ENCODE data around the gene PRR23C.

PRR23C gene

DNA sequence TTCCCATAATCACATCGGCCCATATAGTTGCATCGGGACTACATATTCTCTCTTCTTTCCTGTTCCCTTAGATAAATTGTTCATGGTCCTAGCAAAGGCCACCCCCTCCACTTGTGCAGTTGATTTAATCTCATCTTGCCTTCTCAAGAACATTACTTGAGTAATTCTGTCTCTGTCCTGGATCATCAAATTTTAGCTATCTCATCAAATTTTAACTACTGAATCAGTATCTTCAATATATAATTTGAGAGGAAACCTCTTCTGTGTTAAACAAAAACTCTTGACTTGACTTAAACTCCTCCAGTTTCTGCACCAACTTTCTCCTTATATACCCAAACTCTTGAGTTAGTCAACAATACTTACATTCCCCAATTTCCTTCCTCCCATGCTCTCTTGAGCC lies 19.7 kb downstream of the PRR23C start:
- in situ Hi-C loops (cut with MboI; ENCODE audit: low pct_unique_long_range_greater_than_20kb, low sequenced_read_pairs, unreplicated experiment) = no loop called here

DNA sequence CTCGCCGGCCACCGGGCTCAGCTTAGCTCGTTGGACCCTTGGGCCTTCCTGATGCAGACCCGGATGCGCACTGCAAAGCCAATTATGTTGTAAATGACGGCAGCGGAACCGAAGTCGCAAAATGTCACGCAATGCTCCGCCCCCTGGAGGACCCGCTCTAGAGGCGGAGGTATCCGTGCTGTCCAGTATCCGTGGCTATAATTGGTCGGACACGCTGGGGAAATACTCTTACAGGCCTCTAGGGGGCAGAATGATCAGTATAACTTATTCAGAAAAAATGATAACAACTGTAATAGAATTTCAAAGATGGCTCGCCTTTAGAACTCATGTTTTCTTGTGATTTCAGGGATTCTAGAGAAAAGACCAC lies 23.8 kb downstream of the PRR23C start, which contains the start of gene PRR23B:
Gene PRR23B (minus strand): TSS at position 59 of the 367 bp plus-strand sequence. CDS start 265 bp downstream, outside the sequence.
- TF ChIP-seq, protein P1, sequence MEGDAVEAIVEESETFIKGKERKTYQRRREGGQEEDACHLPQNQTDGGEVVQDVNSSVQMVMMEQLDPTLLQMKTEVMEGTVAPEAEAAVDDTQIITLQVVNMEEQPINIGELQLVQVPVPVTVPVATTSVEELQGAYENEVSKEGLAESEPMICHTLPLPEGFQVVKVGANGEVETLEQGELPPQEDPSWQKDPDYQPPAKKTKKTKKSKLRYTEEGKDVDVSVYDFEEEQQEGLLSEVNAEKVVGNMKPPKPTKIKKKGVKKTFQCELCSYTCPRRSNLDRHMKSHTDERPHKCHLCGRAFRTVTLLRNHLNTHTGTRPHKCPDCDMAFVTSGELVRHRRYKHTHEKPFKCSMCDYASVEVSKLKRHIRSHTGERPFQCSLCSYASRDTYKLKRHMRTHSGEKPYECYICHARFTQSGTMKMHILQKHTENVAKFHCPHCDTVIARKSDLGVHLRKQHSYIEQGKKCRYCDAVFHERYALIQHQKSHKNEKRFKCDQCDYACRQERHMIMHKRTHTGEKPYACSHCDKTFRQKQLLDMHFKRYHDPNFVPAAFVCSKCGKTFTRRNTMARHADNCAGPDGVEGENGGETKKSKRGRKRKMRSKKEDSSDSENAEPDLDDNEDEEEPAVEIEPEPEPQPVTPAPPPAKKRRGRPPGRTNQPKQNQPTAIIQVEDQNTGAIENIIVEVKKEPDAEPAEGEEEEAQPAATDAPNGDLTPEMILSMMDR (IDR thresholded peaks at IDR 0.05; ENCODE audit: extremely low read depth, insufficient read depth, missing control alignments) = no peak
- in situ Hi-C loops (cut with MboI; ENCODE audit: low pct_unique_long_range_greater_than_20kb, low sequenced_read_pairs, unreplicated experiment) = no loop called here
- DNase-seq (ENCODE audit: low spot score) = no peak

More for the DNA sequence above, 19.7 kb downstream of the PRR23C start:
- no peak for DNase-seq (ENCODE audit: low spot score)
- TF ChIP-seq, protein P1 (IDR thresholded peaks at IDR 0.05; ENCODE audit: extremely low read depth, insufficient read depth, missing control alignments) = no peak

DNA sequence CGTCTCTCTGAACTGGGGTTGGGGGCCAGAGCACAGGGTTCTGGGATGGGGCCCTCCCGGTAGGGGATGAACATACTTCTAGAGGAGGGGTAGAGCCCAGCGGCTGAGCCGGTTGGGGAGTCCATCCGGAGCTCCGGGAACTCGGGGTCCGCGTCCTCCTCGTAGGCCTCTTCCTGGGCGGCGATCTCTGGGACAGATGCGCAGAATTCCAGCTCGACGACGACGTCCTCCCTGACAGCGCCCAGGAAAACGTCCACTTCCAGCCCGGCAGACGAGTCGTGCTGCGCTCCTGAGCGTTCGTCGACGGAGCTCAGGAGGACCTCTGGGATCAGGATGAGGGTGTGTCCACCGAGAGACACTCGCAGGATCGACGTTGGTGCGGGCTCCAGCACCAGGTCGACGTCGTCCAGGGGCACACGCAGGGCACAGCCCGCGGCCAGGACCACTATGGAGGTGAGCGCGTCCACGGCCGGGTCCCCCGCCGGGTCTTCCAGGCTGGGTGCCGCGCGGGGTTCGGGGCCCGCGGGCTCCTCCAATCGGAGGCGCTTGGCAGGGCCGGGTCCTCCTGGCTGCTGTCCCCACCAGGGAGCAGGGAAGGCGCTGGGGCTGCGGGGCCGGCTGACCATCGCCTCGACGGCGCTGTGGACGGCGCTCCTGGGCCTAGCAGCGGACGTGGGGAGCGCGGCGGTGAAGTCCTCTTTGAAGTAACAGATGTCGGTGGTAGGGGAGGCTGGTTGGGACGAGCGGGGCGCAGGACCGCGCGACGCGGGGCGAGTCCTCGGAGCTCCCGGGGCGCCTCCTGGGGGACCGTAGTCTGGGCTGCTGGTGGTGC lies 24.4 kb downstream of the PRR23C start:
- no peak for DNase-seq (ENCODE audit: low spot score)
- TF ChIP-seq, protein P1 (IDR thresholded peaks at IDR 0.05; ENCODE audit: extremely low read depth, insufficient read depth, missing control alignments) = no peak
- in situ Hi-C loops (cut with MboI; ENCODE audit: low pct_unique_long_range_greater_than_20kb, low sequenced_read_pairs, unreplicated experiment) = no loop called here

- TF ChIP-seq, protein P1 (IDR thresholded peaks at IDR 0.05; ENCODE audit: extremely low read depth, insufficient read depth, missing control alignments) = no peak
- in situ Hi-C loops (cut with MboI; ENCODE audit: low pct_unique_long_range_greater_than_20kb, low sequenced_read_pairs, unreplicated experiment) = no loop called here
- DNase-seq (ENCODE audit: low spot score) = no peak
These were observed 28.2 kb downstream of the PRR23C start for GRCh38 chr3:139016430-139017048.

DNA sequence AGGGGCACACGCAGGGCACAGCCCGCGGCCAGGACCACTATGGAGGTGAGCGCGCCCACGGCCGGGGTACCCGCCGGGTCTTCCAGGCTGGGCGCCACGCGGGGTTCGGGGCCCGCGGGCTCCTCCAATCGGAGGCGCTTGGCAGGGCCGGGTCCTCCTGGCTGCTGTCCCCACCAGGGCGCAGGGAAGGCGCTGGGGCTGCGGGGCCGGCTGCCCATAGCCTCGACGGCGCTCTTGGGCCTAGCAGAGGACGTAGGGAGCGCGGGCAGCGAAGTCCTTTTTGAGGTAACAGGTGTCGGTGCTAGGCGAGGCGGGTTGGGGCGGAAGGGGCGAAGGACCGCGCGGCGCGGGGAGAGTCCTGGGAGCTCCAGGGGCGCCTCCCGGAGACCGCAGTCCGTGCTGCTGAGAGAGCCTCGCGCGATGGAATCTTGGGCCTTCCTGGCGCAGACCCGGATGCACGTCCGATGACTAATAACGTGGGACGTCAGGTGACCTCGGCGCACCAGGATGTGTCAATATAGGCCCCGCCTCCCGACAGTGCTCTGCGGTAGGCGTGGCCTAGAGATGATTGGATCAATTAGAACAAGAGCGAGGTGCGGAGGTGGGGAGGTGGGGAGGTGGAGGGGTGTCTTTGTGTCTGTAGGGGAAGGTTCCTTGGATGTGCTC lies 38.5 kb downstream of the PRR23C start, which contains the start of gene PRR23A:
Gene PRR23A (minus strand): TSS at position 218 of the 666 bp plus-strand sequence. CDS start 0 bp downstream, at position 218.
- in situ Hi-C loops (cut with MboI; ENCODE audit: low pct_unique_long_range_greater_than_20kb, low sequenced_read_pairs, unreplicated experiment) = no loop called here

More for the DNA sequence above, 38.5 kb downstream of the PRR23C start, which contains the start of gene PRR23A:
- no peak for DNase-seq (ENCODE audit: low spot score)
- TF ChIP-seq, protein P1 (IDR thresholded peaks at IDR 0.05; ENCODE audit: extremely low read depth, insufficient read depth, missing control alignments) = no peak
